IMR-90 (cell line): ENCODE results near the gene SCGB3A2. TPM values are rescaled to one million over a fixed set of nuclear protein-coding genes. Genes with fewer than 3 reads are reported as not detected.

ENCODE experiments used
- ATAC-seq: fragments of 200-7000 bp; cut with Tn5 transposase; 2 replicates; pipeline ENCODE4 v1.9.1; 2020; ENCODE audit warnings: low read depth, mild to moderate bottlenecking, moderate library complexity
- BruUV-seq: library from RNA; stranded (reverse); fragments of 400-500 nt; replicated peaks from 2 replicates; lab custom pipeline; 2021; lab: Mats Ljungman, UMichigan
- CTCF ChIA-PET: fragments of 300-600 bp; formaldehyde crosslinking; extraction: SDS; loops from one replicate; lab custom pipeline; 2021; ENCODE audit warnings: antibody characterized with exemption; lab: Yijun Ruan, JAX
- POLR2A ChIA-PET: fragments of 300-600 bp; sonication (Branson Sonifier 250); formaldehyde crosslinking; loops from one replicate; lab custom pipeline; 2022; ENCODE audit warnings: antibody characterized with exemption; ENCODE audit not compliant: unreplicated experiment; lab: Charles Lee
- DNase-seq: peaks from one replicate; pipeline ENCODE4 v3.0.0; 2013
- H2AFZ ChIP-seq: replicated peaks from 2 replicates; pipeline ENCODE3; 2013; ENCODE audit warnings: low read length, mild to moderate bottlenecking; ENCODE audit not compliant: poor library complexity
- H2AK5ac ChIP-seq: 2 replicates; pipeline ENCODE4 v1.6.1; 2013; ENCODE audit warnings: low read depth, low read length, inconsistent platforms
- H2AK9ac ChIP-seq: replicated peaks from 2 replicates; pipeline ENCODE3; 2013; ENCODE audit warnings: mild to moderate bottlenecking, low read depth, low read length, moderate library complexity; ENCODE audit not compliant: poor library complexity
- H2BK120ac ChIP-seq: 2 replicates; pipeline ENCODE4 v1.6.1; 2013; ENCODE audit warnings: low read depth, low read length, inconsistent platforms
- H2BK15ac ChIP-seq: 3 replicates; pipeline ENCODE4 v1.6.1; 2013; ENCODE audit warnings: low read depth, low read length, inconsistent platforms
- H2BK20ac ChIP-seq: 2 replicates; pipeline ENCODE4 v1.6.1; 2013; ENCODE audit warnings: low read depth, mild to moderate bottlenecking, inconsistent platforms, low read length, moderate library complexity
- H2BK5ac ChIP-seq: 2 replicates; pipeline ENCODE4 v1.6.1; 2013; ENCODE audit warnings: mild to moderate bottlenecking, low read depth, low read length, inconsistent platforms; ENCODE audit not compliant: poor library complexity, severe bottlenecking
- H3K14ac ChIP-seq: replicated peaks from 2 replicates; pipeline ENCODE4 v1.6.1; 2013; ENCODE audit warnings: low read depth, low read length, inconsistent platforms
- H3K18ac ChIP-seq: 2 replicates; pipeline ENCODE4 v1.6.1; 2013; ENCODE audit warnings: low read depth, low read length, control low read depth
- H3K23ac ChIP-seq: 2 replicates; pipeline ENCODE4 v1.6.1; 2013; ENCODE audit warnings: low read depth, low read length, inconsistent platforms
- H3K27ac ChIP-seq: 2 replicates; pipeline ENCODE4 v1.5.1; 2013; ENCODE audit warnings: mild to moderate bottlenecking, control low read depth, low read length; ENCODE audit not compliant: insufficient read depth
- H3K27me3 ChIP-seq: 2 replicates; pipeline ENCODE4 v1.6.1; 2013; ENCODE audit warnings: low read length; ENCODE audit not compliant: control insufficient read depth, insufficient read depth
- H3K36me3 ChIP-seq: 2 replicates; pipeline ENCODE4 v1.6.1; 2013; ENCODE audit warnings: low read length, mixed read lengths; ENCODE audit not compliant: control insufficient read depth, insufficient read depth
- H3K4ac ChIP-seq: 2 replicates; pipeline ENCODE4 v1.6.1; 2013; ENCODE audit warnings: low read depth, low read length, inconsistent platforms
- H3K4me1 ChIP-seq: 2 replicates; pipeline ENCODE4 v1.6.1; 2013; ENCODE audit warnings: low read length, mixed read lengths; ENCODE audit not compliant: control insufficient read depth, insufficient read depth
- H3K4me2 ChIP-seq: 2 replicates; pipeline ENCODE4 v1.6.1; 2013; ENCODE audit warnings: low read depth, mild to moderate bottlenecking, control low read depth, low read length, moderate library complexity
- H3K4me3 ChIP-seq: 2 replicates; pipeline ENCODE4 v1.5.1; 2013; ENCODE audit warnings: low read depth, mild to moderate bottlenecking, control low read depth, low read length, moderate library complexity; ENCODE audit not compliant: insufficient read depth
- H3K56ac ChIP-seq: 2 replicates; pipeline ENCODE4 v1.6.1; 2013; ENCODE audit warnings: low read length, inconsistent platforms; ENCODE audit not compliant: insufficient read depth; ENCODE audit errors: extremely low read depth
- H3K79me1 ChIP-seq, 2 experiments: 2 replicates each; pipeline ENCODE4 v1.6.1; 2013; ENCODE audit warnings: low read length in 2 of 2, inconsistent platforms in 1 of 2, low read depth in 1 of 2
- H3K9ac ChIP-seq: 2 replicates; pipeline ENCODE4 v1.6.1; 2013; ENCODE audit warnings: low read depth, low read length, control low read depth
- H3K9me1 ChIP-seq: 2 replicates; pipeline ENCODE4 v1.6.1; 2013; ENCODE audit warnings: low read length, inconsistent platforms; ENCODE audit not compliant: insufficient read depth
- H3K9me3 ChIP-seq: 2 replicates; pipeline ENCODE4 v1.6.1; 2013; ENCODE audit warnings: low read length; ENCODE audit not compliant: control insufficient read depth, insufficient read depth
- H4K20me1 ChIP-seq: 2 replicates; pipeline ENCODE4 v1.6.1; 2013; ENCODE audit warnings: low read length, inconsistent platforms; ENCODE audit not compliant: insufficient read depth
- H4K5ac ChIP-seq: 2 replicates; pipeline ENCODE4 v1.6.1; 2013; ENCODE audit warnings: mild to moderate bottlenecking, low read depth, low read length, control low read depth
- H4K8ac ChIP-seq, 2 experiments: 2 replicates each; pipeline ENCODE4 v1.6.1; 2013; ENCODE audit warnings: low read depth in 2 of 2, low read length in 2 of 2, control low read depth in 1 of 2, inconsistent platforms in 1 of 2
- H4K91ac ChIP-seq: 2 replicates; pipeline ENCODE4 v1.6.1; 2013; ENCODE audit warnings: low read depth, low read length, inconsistent platforms; ENCODE audit not compliant: insufficient read depth
- BHLHE40 ChIP-seq: fragments of 150-350 bp; IDR thresholded peaks from 2 replicates; pipeline ENCODE4 v1.6.1; 2016; ENCODE audit warnings: mild to moderate bottlenecking, low read depth, low read length
- CEBPB ChIP-seq: IDR thresholded peaks from 2 replicates; pipeline ENCODE4 v1.6.1; 2012; ENCODE audit warnings: low read depth, low read length, improper control_type of control experiment
- CHD1 ChIP-seq: IDR thresholded peaks from 2 replicates; pipeline ENCODE4 v1.6.1; 2012; ENCODE audit warnings: low read depth, low read length, improper control_type of control experiment
- FOS ChIP-seq: fragments of 150-350 bp; IDR thresholded peaks from 2 replicates; pipeline ENCODE4 v1.6.1; 2016; ENCODE audit warnings: low read depth, low read length
- MAFK ChIP-seq: IDR thresholded peaks from 2 replicates; pipeline ENCODE4 v1.6.1; 2012; ENCODE audit warnings: low read depth, low read length, improper control_type of control experiment
- MXI1 ChIP-seq: IDR thresholded peaks from 2 replicates; pipeline ENCODE4 v1.6.1; 2012; ENCODE audit warnings: low read depth, mild to moderate bottlenecking, low read length, moderate library complexity, borderline replicate concordance
- POLR2A ChIP-seq: IDR thresholded peaks from 2 replicates; pipeline ENCODE4 v1.6.1; 2012; ENCODE audit warnings: mild to moderate bottlenecking, low read depth, low read length
- RAD21 ChIP-seq: IDR thresholded peaks from 2 replicates; pipeline ENCODE4 v1.6.1; 2012; ENCODE audit warnings: low read length, improper control_type of control experiment
- SMC3 ChIP-seq: fragments of 150-350 bp; IDR thresholded peaks from 2 replicates; pipeline ENCODE4 v1.6.1; 2016; ENCODE audit warnings: low read depth, mild to moderate bottlenecking, antibody characterized with exemption, low read length, moderate library complexity
- USF2 ChIP-seq: fragments of 150-350 bp; IDR thresholded peaks from 2 replicates; pipeline ENCODE4 v1.6.1; 2017; ENCODE audit warnings: mild to moderate bottlenecking, antibody characterized with exemption, low read length, low read depth
- WGBS, 2 experiments: methylation state at CpG; one replicate each; pipeline versions ENCODE4 v1.1.5 to v1.1.7; 2013; ENCODE audit warnings: missing lambda C conversion rate in 2 of 2; ENCODE audit not compliant: insufficient read length in 1 of 2; ENCODE audit errors: extremely low coverage in 2 of 2; 5-methylcytosine and 5-hydroxymethylcytosine counted together
- dilution Hi-C: fragments of 300-500 bp; cut with HindIII; formaldehyde crosslinking; loops from one replicate; pipeline ENCODE4 v1.14.3; 2018; ENCODE audit warnings: low sequenced_read_pairs; ENCODE audit not compliant: unreplicated experiment
- in situ Hi-C: fragments of 300-500 bp; cut with MboI; formaldehyde crosslinking; loops from 3 replicates; pipeline ENCODE4 v1.14.3; 2019; ENCODE audit warnings: low sequenced_read_pairs, inconsistent platforms, mixed read lengths
- intact Hi-C: fragments of 100-400 bp; cut with micrococcal nuclease; formaldehyde crosslinking; loops from 2 replicates; pipeline ENCODE4 v1.10.0; 2022
- polyA plus RNA-seq, 3 experiments: library from polyadenylated mRNA; depleted of rRNA; stranded (reverse); fragments of >200 nt; gene quantifications; 2 replicates each; pipeline ENCODE4 v1.2.3, GENCODE V29; 2012; ENCODE audit warnings: low replicate concordance in 1 of 3
- total RNA-seq: library from RNA; depleted of rRNA; stranded (reverse); fragments of >200 nt; gene quantifications from 2 replicates; pipeline ENCODE4 v1.2.3, GENCODE V29; 2012
- TF ChIP-seq, protein P1 (sequence below): conservative IDR thresholded peaks from 2 replicates; pipeline ENCODE4 v1.5.1; 2012; ENCODE audit warnings: mild to moderate bottlenecking, low read depth, low read length, improper control_type of control experiment

SCGB3A2 gene
- total and polyA plus RNA-seq, 2 of the 4 experiments (the other 2 are of a cell fraction) = not detected

- dilution Hi-C loops = no loop called here
- no peak overlapping the region for H4K8ac ChIP-seq
- H3K4me1 ChIP-seq = no peaks in the 10 kb centered on the region
- H3K56ac ChIP-seq = no peak overlapping the region
- no peaks in the 10 kb centered on the region for H3K9me1 ChIP-seq
- H2BK20ac ChIP-seq = no peak overlapping the region
- H3K27ac ChIP-seq = no peak overlapping the region
- no peak overlapping the region for H4K5ac ChIP-seq
- in situ Hi-C loops = no loop called here
- H4K91ac ChIP-seq = no peak overlapping the region
- DNase-seq = no peak
- ATAC-seq = no peak
- intact Hi-C loops = no loop called here
- POLR2A ChIA-PET = no interaction called here
- H3K36me3 ChIP-seq = no peaks in the 10 kb centered on the region
- TF ChIP-seq FOS (no peak), MAFK (no peak), CEBPB (no peak), MXI1 (no peak), POLR2A (no peak), SMC3 (no peak), USF2 (no peak), BHLHE40 (no peak), CHD1 (no peak), RAD21 (no peak)
- TF ChIP-seq, protein P1, sequence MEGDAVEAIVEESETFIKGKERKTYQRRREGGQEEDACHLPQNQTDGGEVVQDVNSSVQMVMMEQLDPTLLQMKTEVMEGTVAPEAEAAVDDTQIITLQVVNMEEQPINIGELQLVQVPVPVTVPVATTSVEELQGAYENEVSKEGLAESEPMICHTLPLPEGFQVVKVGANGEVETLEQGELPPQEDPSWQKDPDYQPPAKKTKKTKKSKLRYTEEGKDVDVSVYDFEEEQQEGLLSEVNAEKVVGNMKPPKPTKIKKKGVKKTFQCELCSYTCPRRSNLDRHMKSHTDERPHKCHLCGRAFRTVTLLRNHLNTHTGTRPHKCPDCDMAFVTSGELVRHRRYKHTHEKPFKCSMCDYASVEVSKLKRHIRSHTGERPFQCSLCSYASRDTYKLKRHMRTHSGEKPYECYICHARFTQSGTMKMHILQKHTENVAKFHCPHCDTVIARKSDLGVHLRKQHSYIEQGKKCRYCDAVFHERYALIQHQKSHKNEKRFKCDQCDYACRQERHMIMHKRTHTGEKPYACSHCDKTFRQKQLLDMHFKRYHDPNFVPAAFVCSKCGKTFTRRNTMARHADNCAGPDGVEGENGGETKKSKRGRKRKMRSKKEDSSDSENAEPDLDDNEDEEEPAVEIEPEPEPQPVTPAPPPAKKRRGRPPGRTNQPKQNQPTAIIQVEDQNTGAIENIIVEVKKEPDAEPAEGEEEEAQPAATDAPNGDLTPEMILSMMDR = no peak
- CTCF ChIA-PET = no interaction called here
- no peak overlapping the region for H3K23ac ChIP-seq
- no peak overlapping the region for H3K9ac ChIP-seq
- H3K4me2 ChIP-seq = no peak overlapping the region
- H3K4ac ChIP-seq = no peak overlapping the region
- WGBS, 2 experiments = 17% methylated on average over 1 of the region's 3 CpGs; no CpG with 5 or more reads in 1 of the 2 experiments
- no peak overlapping the region for H2BK5ac ChIP-seq
- H2AK9ac ChIP-seq = no peak overlapping the region
- H3K27me3 ChIP-seq = no peaks in the 10 kb centered on the region
- no peaks in the 10 kb centered on the region for H3K79me1 ChIP-seq
- no peaks in the 10 kb centered on the region for H4K20me1 ChIP-seq
- no peak overlapping the region for H2AFZ ChIP-seq
- H3K4me3 ChIP-seq = no peak overlapping the region
- H3K18ac ChIP-seq = no peak overlapping the region
- H2BK15ac ChIP-seq = no peak overlapping the region
- H2AK5ac ChIP-seq = no peak overlapping the region
- H3K9me3 ChIP-seq = no peaks in the 10 kb centered on the region
- no peak overlapping the region for H3K14ac ChIP-seq
- H2BK120ac ChIP-seq = no peak overlapping the region
- no TSS peak for BruUV-seq
These were observed 14.9 kb upstream of the SCGB3A2 start for GRCh38 chr5:147863454-147864158.
